Measurements from ENCODE around the gene GALE. TPM values are rescaled to one million over a fixed set of nuclear protein-coding genes. Genes with fewer than 3 reads are reported as not detected.

GALE gene
- total and polyA plus RNA-seq, 2 of the 4 experiments (the other 2 are of a cell fraction) = 31.7 to 39.9 TPM

- Histone ChIP-seq H3K4me3 (ENCODE audit: insufficient read depth, low read depth, low read length) (no peak overlapping the region), H4K5ac (ENCODE audit: low read depth, low read length) (no peak overlapping the region), H3K56ac (ENCODE audit: extremely low read depth, insufficient read depth, low read length) (no peak overlapping the region), H4K91ac (ENCODE audit: insufficient read depth, low read depth, low read length) (no peak overlapping the region), H3K4me2 (ENCODE audit: low read depth, low read length) (no peak overlapping the region), H2BK15ac (ENCODE audit: low read depth, low read length) (no peak overlapping the region), H4K8ac (ENCODE audit: low read depth in 2 of 2, low read length in 2 of 2) (no peak overlapping the region), H3K4ac (ENCODE audit: low read depth, low read length) (no peak overlapping the region), H3K4me1 (ENCODE audit: control insufficient read depth, insufficient read depth, low read length) (peaks cover 2% of the 10 kb centered on the region; the same call in 1 of the 2 replicates), H3K14ac (replicated peaks; ENCODE audit: low read depth, low read length) (no peak overlapping the region), H3K9ac (ENCODE audit: low read depth, low read length) (no peak overlapping the region), H2AFZ (replicated peaks; ENCODE audit: low read length, poor library complexity) (no peak overlapping the region), H3K36me3 (ENCODE audit: control insufficient read depth, insufficient read depth, low read length) (peaks cover 73% of the 10 kb centered on the region), H3K27ac (ENCODE audit: insufficient read depth, low read length) (no peak overlapping the region), H3K79me1 (ENCODE audit: low read depth in 1 of 2, low read length in 2 of 2) (peaks cover 17 to 56% of the 10 kb centered on the region in 2 experiments), H2AK9ac (replicated peaks; ENCODE audit: low read depth, low read length, poor library complexity) (no peak overlapping the region), H2BK20ac (ENCODE audit: low read depth, low read length) (no peak overlapping the region), H2AK5ac (ENCODE audit: low read depth, low read length) (no peak overlapping the region), H3K27me3 (ENCODE audit: control insufficient read depth, insufficient read depth, low read length) (no peaks in the 10 kb centered on the region), H3K18ac (ENCODE audit: low read depth, low read length) (no peak overlapping the region), H3K23ac (ENCODE audit: low read depth, low read length) (no peak overlapping the region), H3K9me3 (ENCODE audit: control insufficient read depth, insufficient read depth, low read length) (no peaks in the 10 kb centered on the region), H3K9me1 (ENCODE audit: insufficient read depth, low read length) (0 out of 2 replicates have a peak, but pooled peaks cover 4% of the 10 kb centered on the region), H2BK120ac (ENCODE audit: low read depth, low read length) (no peak overlapping the region), H4K20me1 (ENCODE audit: insufficient read depth, low read length) (peaks cover 26% of the 10 kb centered on the region), H2BK5ac (ENCODE audit: low read depth, low read length, poor library complexity, severe bottlenecking) (no peak overlapping the region)
- TF ChIP-seq CEBPB (IDR thresholded peaks at IDR 0.05; ENCODE audit: low read depth, low read length) (no peak), POLR2A (IDR thresholded peaks at IDR 0.05; ENCODE audit: low read depth, low read length) (no peak), NFE2L2 (IDR thresholded peaks at IDR 0.05; ENCODE audit: low read depth, low read length) (no peak), BHLHE40 (IDR thresholded peaks at IDR 0.05; ENCODE audit: low read depth, low read length) (no peak), RFX5 (IDR thresholded peaks at IDR 0.05; ENCODE audit: low read depth, low read length) (no peak), RAD21 (IDR thresholded peaks at IDR 0.05; ENCODE audit: low read length) (no peak), SMC3 (IDR thresholded peaks at IDR 0.05; ENCODE audit: low read depth, low read length) (no peak), MXI1 (IDR thresholded peaks at IDR 0.05; ENCODE audit: borderline replicate concordance, low read depth, low read length) (no peak), FOS (IDR thresholded peaks at IDR 0.05; ENCODE audit: low read depth, low read length) (no peak)
- DNase-seq (no peak), ATAC-seq (ENCODE audit: low read depth) (no peak)
- dilution Hi-C loops (cut with HindIII; ENCODE audit: low sequenced_read_pairs, unreplicated experiment) (no loop called here), intact Hi-C loops (cut with micrococcal nuclease) (no loop called here), in situ Hi-C loops (cut with MboI; ENCODE audit: low sequenced_read_pairs) (loop anchor here (10.0 kb wide), 1 partner anchor 213 kb away; no protein-coding TSS in a partner anchor)
- no TSS peak for BruUV-seq (replicated peaks)
- CTCF ChIA-PET = interaction anchor here (0.7 kb wide), 1 partner anchor 106 kb away, joined by 3 read pairs; no protein-coding TSS in a partner anchor
- POLR2A ChIA-PET (ENCODE audit: unreplicated experiment) = no interaction called here
- WGBS, 2 experiments (ENCODE audit: extremely low coverage in 2 of 2, insufficient read length in 1 of 2) = no CpG with 5 or more reads among the region's 1 CpG
Measured at GRCh38 chr1:23757812-23758211, 42.7 kb downstream of the GALE start.

Data from IMR-90 (cell line).